Mucosa of rectum (tissue), 2 donors: ENCODE measurements around the gene SEMA6A.
"Not testable (repeated sequence)": the region's sequence is repeated elsewhere in the genome, so short reads cannot be mapped to it uniquely, and the experiment has no call there.

Experiments used
- H3K27ac ChIP-seq, 2 donors: one replicate each; pipeline ENCODE4 v1.7.0; 2013; ENCODE audit warnings: inconsistent platforms in 2 of 2, low read depth in 2 of 2, low read length in 2 of 2
- H3K27me3 ChIP-seq, 2 donors: one replicate each; pipeline ENCODE4 v1.7.0; 2013; ENCODE audit warnings: low read length in 2 of 2; ENCODE audit not compliant: control insufficient read depth in 2 of 2, insufficient read depth in 2 of 2
- H3K36me3 ChIP-seq, 2 donors: one replicate each; pipeline ENCODE4 v1.7.0; 2013; ENCODE audit warnings: low read length in 2 of 2; ENCODE audit not compliant: control insufficient read depth in 2 of 2, insufficient read depth in 2 of 2
- H3K4me1 ChIP-seq, 2 donors: one replicate each; pipeline ENCODE4 v1.7.0; 2013; ENCODE audit warnings: low read length in 2 of 2, mild to moderate bottlenecking in 1 of 2; ENCODE audit not compliant: control insufficient read depth in 2 of 2, insufficient read depth in 2 of 2
- H3K4me3 ChIP-seq, 2 donors: one replicate each; pipeline ENCODE4 v1.7.0; 2013; ENCODE audit warnings: low read length in 2 of 2
- H3K9ac ChIP-seq, 2 donors: one replicate each; pipeline ENCODE4 v1.7.0; 2013; ENCODE audit warnings: low read length in 2 of 2, low read depth in 1 of 2, mild to moderate bottlenecking in 1 of 2
- H3K9me3 ChIP-seq, 2 donors: one replicate each; pipeline ENCODE4 v1.7.0; 2013; ENCODE audit warnings: low read length in 2 of 2; ENCODE audit not compliant: control insufficient read depth in 2 of 2
- donor health status: healthy.
- donor health status: Normal muscosa, but diverticular disease.

The SEMA6A gene

DNA sequence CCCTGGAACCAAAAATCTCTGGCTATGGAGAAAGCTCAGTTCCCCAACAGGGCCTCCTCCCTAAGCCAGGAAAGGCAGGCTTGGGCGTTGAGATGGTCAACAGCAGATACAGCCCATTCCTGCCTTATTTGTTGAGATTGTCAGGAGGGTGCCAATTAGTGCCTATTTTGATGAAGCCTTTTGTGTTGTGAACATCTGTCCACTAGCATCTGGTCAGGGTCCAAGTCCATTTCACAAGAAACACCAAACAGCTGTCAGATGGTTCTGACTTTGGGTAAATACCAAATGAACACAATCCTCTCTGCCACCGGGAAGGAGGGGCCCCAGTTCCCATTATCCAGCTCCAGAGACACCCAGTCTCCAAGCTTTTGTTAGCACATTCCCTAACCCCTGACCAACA is 19.9 kb downstream of the SEMA6A start:
- Histone ChIP-seq H3K36me3 (no peaks in the 10 kb centered on the region), H3K9me3 (no peaks in the 10 kb centered on the region), H3K9ac (no peak overlapping the region), H3K27me3 (no peaks in the 10 kb centered on the region), H3K4me1 (peaks cover 5 to 15% of the 10 kb centered on the region in 2 donors), H3K4me3 (no peak overlapping the region), H3K27ac (peak overlapping the region in 1 of 2 donors; percentile 61)

DNA sequence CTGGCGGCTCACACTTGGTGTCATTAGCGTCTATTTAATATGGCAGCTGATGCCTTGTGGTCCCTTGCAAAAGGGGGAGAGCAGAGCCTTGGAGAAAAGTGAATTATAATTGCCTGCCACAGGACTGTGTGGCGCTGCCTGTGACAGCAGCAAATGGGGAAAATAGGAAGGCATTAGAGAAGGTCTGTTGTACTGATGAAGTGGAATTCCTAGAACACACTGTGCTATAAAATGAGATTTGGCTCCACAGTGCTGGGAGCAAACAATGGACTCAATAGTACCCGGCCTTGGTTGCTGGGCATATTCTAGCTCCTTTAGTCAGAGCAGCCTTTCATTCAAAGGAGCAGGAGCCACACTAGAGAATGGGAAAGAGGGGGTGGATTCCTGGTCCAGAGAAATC is 21.3 kb downstream of the SEMA6A start:
- H3K27me3 ChIP-seq, result no peaks in the 10 kb centered on the region
- H3K36me3 ChIP-seq, result no peaks in the 10 kb centered on the region
- no peak overlapping the region for H3K9ac ChIP-seq
- peaks cover 5 to 16% of the 10 kb centered on the region in 2 donors for H3K4me1 ChIP-seq
- H3K27ac ChIP-seq, result no peak overlapping the region
- H3K4me3 ChIP-seq, result no peak overlapping the region
- H3K9me3 ChIP-seq, result no peaks in the 10 kb centered on the region

- H3K27ac ChIP-seq, result no peak overlapping the region
- no peaks in the 10 kb centered on the region for H3K27me3 ChIP-seq
- no peaks in the 10 kb centered on the region for H3K9me3 ChIP-seq
- H3K9ac ChIP-seq, result no peak overlapping the region
- no peak overlapping the region for H3K4me3 ChIP-seq
- H3K36me3 ChIP-seq, result no peaks in the 10 kb centered on the region
- peaks cover 11 to 38% of the 10 kb centered on the region in 2 donors for H3K4me1 ChIP-seq
These were observed 24.5 kb downstream of the SEMA6A start for GRCh38 chr5:116550082-116550481.

DNA sequence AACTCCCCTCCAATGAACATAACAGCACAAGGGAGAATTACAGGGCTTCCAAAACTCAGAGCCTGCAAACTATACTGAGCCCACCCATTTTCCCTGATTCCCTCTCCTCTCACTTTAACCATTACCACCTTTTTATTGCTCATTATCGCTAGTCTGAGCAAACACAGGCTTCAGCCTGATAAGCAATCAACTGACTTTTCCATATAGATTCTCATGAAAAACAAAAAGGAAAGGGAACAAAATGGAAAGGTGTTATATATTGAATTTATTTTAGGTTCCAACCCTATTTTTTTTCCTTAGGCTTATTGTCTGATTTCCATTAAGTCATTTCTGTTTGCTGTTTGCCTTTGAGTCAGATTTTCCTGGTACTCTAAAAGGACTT is 27.9 kb downstream of the SEMA6A start:
- Histone ChIP-seq H3K4me3 (peak overlapping the region; percentile 11 to 33), H3K36me3 (no peaks in the 10 kb centered on the region), H3K27ac (peak overlapping the region; percentile 79 to 91), H3K9me3 (no peaks in the 10 kb centered on the region), H3K27me3 (no peaks in the 10 kb centered on the region), H3K4me1 (peaks cover 19 to 51% of the 10 kb centered on the region in 2 donors), H3K9ac (peak overlapping the region in 1 of 2 donors; percentile 19)

- H3K9ac ChIP-seq, result peak overlapping the region in 1 of 2 donors; percentile 19
- peak overlapping the region; percentile 11 to 33 for H3K4me3 ChIP-seq
- H3K4me1 ChIP-seq, result peaks cover 19 to 48% of the 10 kb centered on the region in 2 donors
- H3K36me3 ChIP-seq, result no peaks in the 10 kb centered on the region
- peak overlapping the region; percentile 79 to 91 for H3K27ac ChIP-seq
- no peaks in the 10 kb centered on the region for H3K9me3 ChIP-seq
- no peaks in the 10 kb centered on the region for H3K27me3 ChIP-seq
These were observed 28.4 kb downstream of the SEMA6A start for GRCh38 chr5:116546033-116546742.

DNA sequence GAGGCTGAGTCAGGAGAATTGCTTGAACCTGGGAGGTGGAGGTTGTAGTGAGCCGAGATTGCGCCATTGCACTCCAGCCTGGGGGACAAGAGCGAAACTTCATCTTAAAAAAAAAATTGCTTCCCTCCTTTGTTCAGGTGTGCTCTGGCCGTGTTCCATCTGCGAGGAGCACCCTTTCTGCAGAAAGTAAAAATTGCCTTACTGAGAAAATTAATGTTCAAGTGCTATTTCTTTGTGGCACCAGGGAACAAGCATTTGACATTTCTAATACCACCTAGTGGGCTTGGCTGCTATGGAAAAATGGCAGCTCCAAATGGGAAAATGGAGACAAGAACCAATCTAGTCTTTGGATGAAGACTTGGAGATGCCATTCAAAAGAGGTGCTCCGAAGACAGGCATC is 29.2 kb downstream of the SEMA6A start:
- H3K27me3 ChIP-seq, H3K9me3 ChIP-seq, H3K9ac ChIP-seq, H3K36me3 ChIP-seq, H3K4me3 ChIP-seq: not testable (repeated sequence)
- Histone ChIP-seq H3K27ac (peak overlapping the region; percentile 72 to 91), H3K4me1 (peaks cover 19 to 48% of the 10 kb centered on the region in 2 donors)

GRCh38 chr5:116544531-116545241 is 29.9 kb downstream of the SEMA6A start:
- H3K36me3 ChIP-seq, result no peaks in the 10 kb centered on the region
- H3K9me3 ChIP-seq, result no peaks in the 10 kb centered on the region
- H3K4me1 ChIP-seq, result peaks cover 19 to 48% of the 10 kb centered on the region in 2 donors
- peak overlapping the region; percentile 76 to 91 for H3K27ac ChIP-seq
- H3K4me3 ChIP-seq, result no peak overlapping the region
- no peak overlapping the region for H3K9ac ChIP-seq
- no peaks in the 10 kb centered on the region for H3K27me3 ChIP-seq

DNA sequence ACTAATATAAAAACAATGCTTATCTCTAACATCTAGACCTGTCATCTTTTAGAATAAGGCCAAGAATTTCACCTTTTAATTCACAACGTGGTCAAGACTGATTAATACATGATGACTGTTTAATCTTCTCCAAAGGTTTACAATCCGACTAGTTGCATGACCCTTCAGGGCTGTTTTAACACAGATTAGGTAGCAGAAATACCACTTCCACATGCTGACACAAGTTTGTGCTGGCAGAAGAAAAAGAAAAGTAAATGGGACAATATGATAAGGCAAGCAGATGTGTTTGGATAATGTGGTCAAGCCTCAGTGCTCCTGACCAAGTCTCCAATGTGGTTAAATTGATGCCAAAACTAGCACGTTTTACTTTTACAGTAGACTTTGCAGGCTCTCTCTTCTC is 31.1 kb downstream of the SEMA6A start:
- no peaks in the 10 kb centered on the region for H3K27me3 ChIP-seq
- peak overlapping the region in 1 of 2 donors; percentile 35 for H3K4me3 ChIP-seq
- no peaks in the 10 kb centered on the region for H3K36me3 ChIP-seq
- H3K9me3 ChIP-seq, result no peaks in the 10 kb centered on the region
- peak overlapping the region in 1 of 2 donors; percentile 47 for H3K9ac ChIP-seq
- H3K27ac ChIP-seq, result peak overlapping the region; percentile 76 to 91
- H3K4me1 ChIP-seq, result peaks cover 19 to 48% of the 10 kb centered on the region in 2 donors

GRCh38 chr5:116542619-116543018 is 32.0 kb downstream of the SEMA6A start:
- peak overlapping the region; percentile 76 to 91 for H3K27ac ChIP-seq
- no peaks in the 10 kb centered on the region for H3K27me3 ChIP-seq
- no peaks in the 10 kb centered on the region for H3K36me3 ChIP-seq
- H3K4me3 ChIP-seq, result no peak overlapping the region
- no peak overlapping the region for H3K9ac ChIP-seq
- H3K9me3 ChIP-seq, result no peaks in the 10 kb centered on the region
- peaks cover 13 to 39% of the 10 kb centered on the region in 2 donors for H3K4me1 ChIP-seq

DNA sequence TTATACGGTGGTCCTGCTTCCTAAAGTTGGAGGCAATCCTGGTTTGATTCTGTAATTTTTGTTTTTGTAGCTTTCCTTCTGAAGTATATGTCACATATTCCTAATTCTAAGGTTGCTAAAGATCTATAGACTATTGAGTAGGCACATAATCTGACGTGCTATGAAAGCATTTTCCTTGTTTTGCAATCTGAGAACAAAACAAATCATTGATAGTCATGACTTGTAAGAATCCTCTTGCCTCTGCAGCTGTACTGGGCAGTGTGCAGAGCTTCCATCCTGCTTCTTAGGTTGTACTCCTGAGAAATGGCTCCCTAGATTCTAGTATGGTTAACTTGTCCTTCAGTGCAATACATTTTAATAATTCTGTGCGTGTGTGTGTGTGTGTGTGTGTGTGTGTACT is 35.4 kb downstream of the SEMA6A start:
- Histone ChIP-seq H3K27me3 (no peaks in the 10 kb centered on the region), H3K9ac (no peak overlapping the region), H3K27ac (no peak overlapping the region), H3K4me1 (peaks cover 12 to 45% of the 10 kb centered on the region in 2 donors), H3K36me3 (no peaks in the 10 kb centered on the region), H3K4me3 (no peak overlapping the region), H3K9me3 (no peaks in the 10 kb centered on the region)
